NCI-H2196 treated with DMSO at 0.1 percent for 48 hours (cell line): Measurements from ENCODE around the gene TLE5.

ENCODE experiments used
- DNase-seq: peaks from one replicate; lab custom pipeline; 2025; ENCODE audit not compliant: unreplicated experiment; lab: John Stamatoyannopoulos, UW

TLE5 gene

GRCh38 chr19:3003046-3003445, 59.2 kb downstream of the TLE5 start:
- no peak for DNase-seq
